ENCODE data around the gene TRIM65. TPM values are rescaled to one million over a fixed set of nuclear protein-coding genes. Genes with fewer than 3 reads are reported as not detected.

Gene TRIM65
- total and polyA plus RNA-seq, 2 of the 4 experiments (the other 2 are of a cell fraction) = 7.9 to 10.6 TPM

- Histone ChIP-seq H4K8ac (ENCODE audit: low read depth in 2 of 2, low read length in 2 of 2) (no peak overlapping the region), H3K9me1 (ENCODE audit: insufficient read depth, low read length) (peaks cover 12% of the 10 kb centered on the region; the same call in 1 of the 2 replicates), H2AK5ac (ENCODE audit: low read depth, low read length) (peak overlapping the region; percentile 65; the same call in 1 of the 2 replicates), H4K20me1 (ENCODE audit: insufficient read depth, low read length) (peaks cover 4% of the 10 kb centered on the region; the same call in 1 of the 2 replicates), H3K4ac (ENCODE audit: low read depth, low read length) (no peak overlapping the region), H3K23ac (ENCODE audit: low read depth, low read length) (no peak overlapping the region), H4K5ac (ENCODE audit: low read depth, low read length) (no peak overlapping the region), H3K56ac (ENCODE audit: extremely low read depth, insufficient read depth, low read length) (no peak overlapping the region), H3K36me3 (ENCODE audit: control insufficient read depth, insufficient read depth, low read length) (peaks cover 21% of the 10 kb centered on the region), H2BK120ac (ENCODE audit: low read depth, low read length) (no peak overlapping the region), H2AFZ (replicated peaks; ENCODE audit: low read length, poor library complexity) (no peak overlapping the region), H3K4me1 (ENCODE audit: control insufficient read depth, insufficient read depth, low read length) (peaks cover 7% of the 10 kb centered on the region; the same call in 1 of the 2 replicates), H3K18ac (ENCODE audit: low read depth, low read length) (no peak overlapping the region), H3K4me3 (ENCODE audit: insufficient read depth, low read depth, low read length) (no peak overlapping the region), H3K9me3 (ENCODE audit: control insufficient read depth, insufficient read depth, low read length) (no peaks in the 10 kb centered on the region), H2BK15ac (ENCODE audit: low read depth, low read length) (no peak overlapping the region), H2AK9ac (replicated peaks; ENCODE audit: low read depth, low read length, poor library complexity) (peak overlapping the region; percentile 50), H3K27ac (ENCODE audit: insufficient read depth, low read length) (no peak overlapping the region), H2BK20ac (ENCODE audit: low read depth, low read length) (no peak overlapping the region), H3K9ac (ENCODE audit: low read depth, low read length) (no peak overlapping the region), H4K91ac (ENCODE audit: insufficient read depth, low read depth, low read length) (no peak overlapping the region), H3K79me1 (ENCODE audit: low read depth in 1 of 2, low read length in 2 of 2) (peaks cover 9 to 44% of the 10 kb centered on the region in 2 experiments; a peak in 3 of 4 replicates), H3K4me2 (ENCODE audit: low read depth, low read length) (no peak overlapping the region), H3K27me3 (ENCODE audit: control insufficient read depth, insufficient read depth, low read length) (no peaks in the 10 kb centered on the region), H2BK5ac (ENCODE audit: low read depth, low read length, poor library complexity, severe bottlenecking) (no peak overlapping the region), H3K14ac (replicated peaks; ENCODE audit: low read depth, low read length) (no peak overlapping the region)
- ChIA-PET CTCF (no interaction called here), POLR2A (ENCODE audit: unreplicated experiment) (no interaction called here)
- dilution Hi-C loops (cut with HindIII; ENCODE audit: low sequenced_read_pairs, unreplicated experiment) (no loop called here), in situ Hi-C loops (cut with MboI; ENCODE audit: low sequenced_read_pairs) (no loop called here), intact Hi-C loops (cut with micrococcal nuclease) (no loop called here)
- no peak for TF ChIP-seq CEBPB (IDR thresholded peaks at IDR 0.05; ENCODE audit: low read depth, low read length)
- no peak for TF ChIP-seq CHD1 (IDR thresholded peaks at IDR 0.05; ENCODE audit: low read depth, low read length)
- TF ChIP-seq BHLHE40 (IDR thresholded peaks at IDR 0.05; ENCODE audit: low read depth, low read length) = no peak
- TF ChIP-seq, protein P1, sequence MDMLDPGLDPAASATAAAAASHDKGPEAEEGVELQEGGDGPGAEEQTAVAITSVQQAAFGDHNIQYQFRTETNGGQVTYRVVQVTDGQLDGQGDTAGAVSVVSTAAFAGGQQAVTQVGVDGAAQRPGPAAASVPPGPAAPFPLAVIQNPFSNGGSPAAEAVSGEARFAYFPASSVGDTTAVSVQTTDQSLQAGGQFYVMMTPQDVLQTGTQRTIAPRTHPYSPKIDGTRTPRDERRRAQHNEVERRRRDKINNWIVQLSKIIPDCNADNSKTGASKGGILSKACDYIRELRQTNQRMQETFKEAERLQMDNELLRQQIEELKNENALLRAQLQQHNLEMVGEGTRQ (IDR thresholded peaks at IDR 0.05; ENCODE audit: low read depth, low read length) = no peak
- TF ChIP-seq SMC3 (IDR thresholded peaks at IDR 0.05; ENCODE audit: low read depth, low read length) = no peak
- no peak for TF ChIP-seq FOS (IDR thresholded peaks at IDR 0.05; ENCODE audit: low read depth, low read length)
- TF ChIP-seq MAZ (IDR thresholded peaks at IDR 0.05; ENCODE audit: borderline replicate concordance, low read depth, low read length) = no peak
- TF ChIP-seq, protein P2, sequence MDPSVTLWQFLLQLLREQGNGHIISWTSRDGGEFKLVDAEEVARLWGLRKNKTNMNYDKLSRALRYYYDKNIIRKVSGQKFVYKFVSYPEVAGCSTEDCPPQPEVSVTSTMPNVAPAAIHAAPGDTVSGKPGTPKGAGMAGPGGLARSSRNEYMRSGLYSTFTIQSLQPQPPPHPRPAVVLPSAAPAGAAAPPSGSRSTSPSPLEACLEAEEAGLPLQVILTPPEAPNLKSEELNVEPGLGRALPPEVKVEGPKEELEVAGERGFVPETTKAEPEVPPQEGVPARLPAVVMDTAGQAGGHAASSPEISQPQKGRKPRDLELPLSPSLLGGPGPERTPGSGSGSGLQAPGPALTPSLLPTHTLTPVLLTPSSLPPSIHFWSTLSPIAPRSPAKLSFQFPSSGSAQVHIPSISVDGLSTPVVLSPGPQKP (IDR thresholded peaks at IDR 0.05; ENCODE audit: borderline replicate concordance, low read depth, low read length) = no peak
- no peak for DNase-seq
- no peak for ATAC-seq (ENCODE audit: low read depth)
- WGBS, 2 experiments (ENCODE audit: extremely low coverage in 2 of 2, insufficient read length in 1 of 2) = 83% methylated on average over 11 of the region's 22 CpGs; no CpG with 5 or more reads in 1 of the 2 experiments
- no TSS peak for BruUV-seq (replicated peaks)
Measured at GRCh38 chr17:75894049-75894733, 2.6 kb downstream of the TRIM65 start.

All from IMR-90 (cell line).